SIG-M5 treated with dmso at 0.1 percent for 504 hours (cell line): ENCODE measurements around the gene CACNA2D4.

ENCODE experiments used
- DNase-seq: peaks from one replicate; lab custom pipeline; 2025; ENCODE audit not compliant: unreplicated experiment; lab: John Stamatoyannopoulos, UW

Gene CACNA2D4

DNA sequence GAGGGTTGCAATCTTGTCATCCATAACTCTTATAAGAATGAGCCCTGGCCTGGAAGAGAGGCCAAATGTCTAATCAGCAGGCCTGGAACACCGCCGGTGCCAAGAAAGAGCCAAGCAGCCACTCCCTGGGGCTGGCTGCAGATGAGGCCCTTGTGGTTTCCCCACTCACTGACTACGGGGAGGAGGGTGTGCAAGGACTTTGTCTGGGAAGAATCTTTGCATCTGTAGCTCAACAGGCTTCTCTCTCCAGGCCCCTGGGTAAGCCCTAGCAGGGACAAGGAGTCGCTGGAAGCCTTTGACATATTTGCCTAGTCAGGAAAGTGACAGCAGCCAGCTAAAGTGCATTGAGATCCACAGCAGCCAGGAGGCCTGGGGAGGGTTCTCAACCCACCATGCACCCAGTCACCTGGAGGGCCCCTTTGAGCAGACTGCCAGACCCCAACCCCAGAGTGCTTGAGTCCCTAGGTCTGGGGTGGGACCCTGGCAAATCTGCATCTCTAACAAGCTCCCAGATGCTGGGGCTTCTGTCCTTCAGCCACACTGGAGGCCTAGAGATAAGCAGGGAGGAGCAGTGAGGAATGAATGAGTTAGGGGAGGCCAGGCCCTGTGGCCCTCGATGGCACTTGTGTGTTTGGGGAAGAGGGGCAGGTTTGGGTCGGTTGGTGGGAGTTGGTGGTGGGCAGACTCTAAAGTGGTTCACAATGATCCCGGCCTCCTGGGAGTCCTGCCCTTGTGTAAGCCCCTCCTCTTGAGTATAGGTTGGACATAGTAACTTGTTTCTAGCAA lies 112.0 kb downstream of the CACNA2D4 start:
- DNase-seq = no peak

DNA sequence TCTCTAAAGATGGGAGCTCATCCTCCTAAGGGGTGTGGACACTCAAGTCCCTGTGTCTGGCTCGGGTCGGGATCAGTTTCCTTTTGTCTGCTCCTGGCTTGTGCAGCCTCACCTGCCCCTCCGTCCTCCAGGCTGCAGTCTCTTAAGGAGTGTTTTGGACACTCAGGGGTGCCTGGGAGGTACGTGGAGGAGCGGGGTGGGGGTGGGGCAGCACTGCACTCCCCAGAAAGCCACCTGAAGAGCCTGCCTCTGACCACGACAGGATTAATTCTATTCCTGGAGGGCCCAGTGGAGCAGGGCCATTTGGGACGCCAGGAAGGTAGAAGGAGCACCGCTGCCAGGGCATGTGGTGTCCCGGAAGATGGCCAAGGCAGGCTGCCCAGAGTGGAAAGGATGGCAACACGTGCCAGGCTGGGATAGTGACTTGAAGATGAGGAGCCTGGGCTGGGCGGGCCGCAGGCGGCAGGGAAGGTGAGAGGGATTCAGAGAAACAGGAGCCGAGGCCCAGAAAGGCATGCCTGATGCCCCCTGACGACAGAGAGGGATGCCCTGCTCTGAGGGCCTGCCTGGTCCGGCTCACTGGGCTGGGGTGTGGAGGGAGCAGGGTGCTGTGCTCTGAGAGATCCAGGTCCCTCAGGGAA lies 112.9 kb downstream of the CACNA2D4 start:
- DNase-seq = no peak

DNA sequence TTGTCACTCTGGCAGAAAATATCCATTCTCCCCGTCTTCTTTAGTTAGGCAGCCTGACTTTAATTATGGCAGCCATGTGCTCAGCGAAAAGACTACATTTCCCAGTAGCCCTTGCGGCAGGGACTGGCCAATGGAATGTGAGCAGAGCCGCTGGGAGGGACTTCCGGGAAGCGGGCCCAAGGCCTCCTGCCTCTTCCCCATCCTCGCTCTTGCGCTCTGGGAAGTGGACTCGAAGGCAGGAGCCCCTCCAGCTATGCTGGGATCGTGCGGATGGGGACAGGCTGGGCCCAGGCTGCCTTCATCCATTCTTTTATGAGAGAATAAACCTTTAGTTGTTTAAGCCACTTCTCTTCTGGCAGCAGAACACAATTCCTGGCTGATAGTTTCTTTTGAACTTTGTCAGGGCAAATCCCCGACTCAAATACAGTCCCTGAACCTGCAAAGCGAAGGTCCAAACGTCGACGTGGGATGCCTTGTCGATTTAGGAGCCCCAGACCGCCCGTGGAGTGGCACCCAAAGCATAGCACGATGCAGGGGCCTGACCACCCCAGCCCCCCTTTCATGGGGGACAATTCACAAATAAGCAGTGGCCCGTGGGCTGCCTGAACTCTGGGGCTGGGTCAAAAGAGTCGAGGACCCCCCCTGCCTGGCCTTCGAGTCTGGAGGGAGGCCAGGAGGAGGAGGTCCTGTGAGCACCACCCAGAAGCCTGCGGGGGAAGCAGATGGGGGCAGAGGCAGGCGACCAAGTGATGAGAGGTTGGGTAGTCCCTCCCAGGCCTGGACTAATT lies 113.7 kb downstream of the CACNA2D4 start:
- peak; percentile 71 for DNase-seq

DNA sequence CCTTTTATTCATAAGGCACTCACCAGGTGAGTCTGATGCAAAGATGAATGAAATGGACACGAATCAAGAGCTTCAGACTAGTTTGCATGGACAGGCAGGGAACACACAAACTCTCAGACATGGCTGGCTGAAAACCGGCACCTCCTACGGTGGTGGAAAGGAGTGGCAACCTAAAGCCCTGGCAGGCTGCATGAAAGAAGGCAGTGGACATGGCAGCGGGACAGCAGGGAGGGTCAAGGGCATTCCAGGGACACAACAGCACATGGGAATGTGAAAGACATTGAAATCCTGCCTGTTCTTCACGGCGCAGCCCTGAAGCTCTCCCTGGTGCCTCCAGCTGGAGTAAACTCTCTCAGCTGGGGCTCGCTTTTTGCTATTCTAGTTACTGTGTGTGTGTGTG lies 114.7 kb downstream of the CACNA2D4 start:
- no peak for DNase-seq

DNA sequence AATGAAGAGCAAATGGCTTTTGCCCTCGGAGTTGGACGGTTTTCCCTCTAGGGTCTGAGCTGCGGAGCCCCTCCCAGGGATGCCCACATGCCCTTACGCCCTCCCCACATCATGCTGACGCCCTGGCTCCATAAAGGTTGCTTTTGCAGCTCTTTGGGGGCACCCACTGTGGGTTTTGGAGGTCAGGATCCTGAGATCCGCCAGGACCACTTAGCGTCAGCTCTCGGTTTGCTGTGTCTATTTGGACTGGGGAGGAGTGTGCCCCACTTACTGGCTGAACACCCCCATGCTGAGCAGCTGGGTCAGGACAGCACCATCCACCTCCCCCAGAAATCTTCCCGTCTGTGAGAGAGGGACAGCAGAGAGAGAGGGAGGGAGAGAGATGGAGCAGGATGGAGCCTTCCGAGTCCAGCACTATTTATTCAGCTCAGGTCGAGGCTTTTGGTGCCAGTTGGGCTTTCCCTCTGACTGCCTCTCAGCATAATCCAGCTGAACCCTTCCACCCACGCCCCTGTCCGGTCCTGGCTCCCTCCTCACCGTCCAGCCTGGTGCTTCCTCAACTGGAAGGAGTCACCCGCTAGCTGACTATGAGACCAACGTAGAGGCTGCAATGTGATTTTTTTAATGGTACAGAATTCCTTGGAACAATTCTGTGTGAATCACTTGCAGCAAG lies 117.0 kb downstream of the CACNA2D4 start:
- DNase-seq = no peak

DNA sequence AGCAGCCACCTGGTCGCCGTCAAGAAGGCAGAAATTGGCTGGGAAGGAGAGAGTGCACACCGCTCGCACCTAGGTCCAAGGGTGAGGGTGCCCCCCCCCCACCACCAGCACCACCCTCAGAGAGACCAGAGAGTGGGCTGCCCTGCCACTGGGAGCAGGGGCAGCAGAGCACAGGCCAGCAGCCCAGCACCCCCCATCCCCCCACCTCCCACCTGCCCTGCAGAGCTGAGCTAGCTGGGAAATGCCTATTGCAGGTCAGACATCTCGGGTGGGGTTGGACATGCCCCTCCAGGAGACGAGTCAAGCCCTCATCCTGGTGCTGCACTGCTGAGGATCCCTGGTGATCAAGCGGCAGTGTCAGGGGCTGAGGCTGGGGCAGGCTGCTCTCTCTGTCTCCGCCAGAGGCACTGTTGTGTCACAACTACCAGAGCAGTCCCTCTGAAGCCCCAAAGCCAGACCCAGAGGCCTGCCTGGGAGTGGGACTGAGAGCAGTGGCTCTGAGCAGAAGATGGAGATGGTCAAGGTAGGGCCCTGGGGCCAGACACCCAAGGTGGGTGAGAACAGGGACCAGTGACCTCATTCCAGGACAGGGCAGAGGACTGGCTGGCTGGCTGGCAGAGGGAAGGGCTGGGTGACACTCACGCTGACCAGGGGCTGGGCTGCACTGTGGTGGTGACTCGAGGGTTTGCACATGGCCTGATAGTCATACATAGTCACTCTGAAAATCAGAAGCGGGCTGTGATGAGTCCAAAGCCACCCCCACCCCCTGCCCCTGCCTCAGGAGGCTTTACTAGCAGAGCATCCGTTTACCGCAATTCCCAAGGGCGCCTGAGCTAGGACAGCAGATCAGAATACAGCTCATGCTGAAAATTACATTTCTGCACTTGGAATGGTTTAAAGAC lies 117.8 kb downstream of the CACNA2D4 start:
- peak; percentile 20 for DNase-seq

DNA sequence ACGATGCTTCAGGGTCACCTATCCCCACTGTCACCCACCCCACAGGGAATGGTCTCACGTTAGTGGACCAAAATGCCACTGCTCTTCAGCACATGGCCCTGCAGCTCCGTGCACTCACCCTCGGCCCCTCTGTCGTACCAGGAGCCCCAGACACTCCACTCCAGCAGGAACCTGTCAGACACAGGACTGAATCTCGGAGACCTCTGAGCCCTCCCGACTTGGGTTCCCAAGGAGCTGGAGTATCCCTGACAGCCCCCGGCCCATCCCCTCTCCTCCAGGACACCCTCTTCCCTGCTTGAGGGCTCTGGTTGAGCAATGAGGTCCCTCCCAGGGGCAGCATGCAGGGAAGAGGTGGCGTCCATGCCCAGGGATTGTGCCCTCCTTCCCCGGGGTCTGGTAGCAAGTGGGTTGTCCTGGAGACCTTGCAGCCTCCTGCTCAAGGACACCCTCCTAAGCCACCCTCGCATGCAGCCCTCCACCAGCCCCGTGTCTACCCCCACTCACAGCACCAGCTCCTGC lies 118.5 kb downstream of the CACNA2D4 start:
- no peak for DNase-seq

DNA sequence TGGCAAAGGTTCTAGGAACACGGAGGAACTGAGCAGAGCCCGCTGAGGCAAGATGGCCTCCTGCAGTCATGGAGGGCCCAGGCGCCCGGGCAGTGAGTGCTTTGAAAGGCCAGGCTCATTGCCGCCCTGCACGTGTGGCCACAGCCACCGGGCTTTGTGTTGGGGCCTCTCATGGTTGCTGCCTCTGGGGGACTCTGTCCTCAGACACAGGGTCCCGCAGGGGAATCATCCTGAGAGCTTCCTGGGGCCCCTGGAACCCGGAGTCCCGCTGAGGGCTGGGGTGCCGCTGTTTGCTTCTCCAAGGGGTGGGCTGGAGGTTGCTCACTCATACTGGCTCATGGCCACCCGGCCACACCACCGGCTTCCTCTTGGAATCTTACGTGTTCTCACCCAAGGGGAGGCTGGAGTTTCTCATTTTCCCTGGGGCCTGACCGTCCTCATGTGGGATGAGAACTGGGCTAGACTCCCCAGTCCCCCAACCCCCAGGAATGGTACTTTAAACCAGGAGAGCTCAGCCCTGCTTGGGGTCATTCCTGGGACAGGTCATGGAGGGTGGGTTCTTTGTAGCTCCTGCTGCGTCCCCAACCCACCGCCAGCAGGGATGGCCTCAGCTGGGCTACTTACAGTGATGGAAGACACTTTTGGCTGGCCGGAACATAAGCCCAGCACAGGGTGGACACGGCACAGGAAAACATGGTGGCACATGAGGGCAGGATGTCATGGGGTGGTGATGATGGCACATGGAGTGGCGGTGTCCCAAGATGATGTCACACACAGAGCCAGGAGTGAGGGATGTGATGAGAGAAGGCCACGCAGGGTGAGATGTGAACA lies 119.2 kb downstream of the CACNA2D4 start:
- DNase-seq = no peak

DNA sequence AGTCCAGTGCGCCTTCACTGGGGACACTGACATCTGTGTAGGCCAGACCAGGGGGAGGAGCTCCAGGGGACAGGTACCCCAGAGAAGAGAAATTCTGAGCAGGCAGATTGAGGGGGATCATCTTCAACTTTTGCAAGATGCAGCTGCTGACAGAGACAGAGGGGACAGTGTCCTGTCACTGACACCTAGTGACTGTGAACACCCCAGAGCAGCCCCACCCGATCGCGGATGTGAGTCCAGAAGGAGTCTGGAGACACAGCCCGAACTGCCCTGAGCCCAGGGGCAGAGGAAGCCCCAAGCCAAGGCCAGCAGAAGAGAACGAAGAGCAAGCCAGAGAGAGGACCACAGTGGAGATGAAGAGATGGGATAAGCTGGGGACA lies 119.8 kb downstream of the CACNA2D4 start:
- no peak for DNase-seq

DNA sequence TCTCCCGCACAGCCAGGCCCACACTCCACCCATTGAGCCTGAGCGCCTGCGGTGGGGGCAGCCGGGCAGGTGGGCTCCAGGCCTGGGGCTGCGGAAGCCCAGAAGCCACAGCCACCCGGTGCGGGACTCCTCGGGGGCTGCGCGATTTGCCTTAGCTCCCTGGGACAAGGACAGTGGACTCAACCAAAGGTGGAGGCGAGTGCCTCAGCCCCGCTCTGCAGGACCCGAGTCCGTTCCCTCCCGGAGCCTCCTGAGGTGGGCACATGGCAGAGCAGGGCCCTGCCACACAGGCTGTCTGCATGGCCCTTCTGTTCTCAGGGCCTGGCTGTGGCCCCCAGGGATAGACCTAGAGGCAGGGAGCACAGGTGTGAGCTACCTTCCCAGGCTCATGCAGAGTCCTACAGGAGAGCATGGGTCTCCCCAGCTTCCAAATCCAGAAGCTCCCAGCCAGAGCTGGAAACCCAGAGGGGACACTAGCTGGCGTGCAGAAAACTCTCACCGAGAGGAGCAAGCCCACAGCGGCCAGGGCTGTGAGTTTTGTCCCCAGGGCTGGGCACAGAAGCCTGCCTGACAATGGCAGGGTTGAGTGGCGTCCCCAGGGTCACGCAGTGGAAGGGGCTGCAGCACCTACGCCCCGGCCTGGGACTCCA lies 120.3 kb downstream of the CACNA2D4 start:
- no peak for DNase-seq

DNA sequence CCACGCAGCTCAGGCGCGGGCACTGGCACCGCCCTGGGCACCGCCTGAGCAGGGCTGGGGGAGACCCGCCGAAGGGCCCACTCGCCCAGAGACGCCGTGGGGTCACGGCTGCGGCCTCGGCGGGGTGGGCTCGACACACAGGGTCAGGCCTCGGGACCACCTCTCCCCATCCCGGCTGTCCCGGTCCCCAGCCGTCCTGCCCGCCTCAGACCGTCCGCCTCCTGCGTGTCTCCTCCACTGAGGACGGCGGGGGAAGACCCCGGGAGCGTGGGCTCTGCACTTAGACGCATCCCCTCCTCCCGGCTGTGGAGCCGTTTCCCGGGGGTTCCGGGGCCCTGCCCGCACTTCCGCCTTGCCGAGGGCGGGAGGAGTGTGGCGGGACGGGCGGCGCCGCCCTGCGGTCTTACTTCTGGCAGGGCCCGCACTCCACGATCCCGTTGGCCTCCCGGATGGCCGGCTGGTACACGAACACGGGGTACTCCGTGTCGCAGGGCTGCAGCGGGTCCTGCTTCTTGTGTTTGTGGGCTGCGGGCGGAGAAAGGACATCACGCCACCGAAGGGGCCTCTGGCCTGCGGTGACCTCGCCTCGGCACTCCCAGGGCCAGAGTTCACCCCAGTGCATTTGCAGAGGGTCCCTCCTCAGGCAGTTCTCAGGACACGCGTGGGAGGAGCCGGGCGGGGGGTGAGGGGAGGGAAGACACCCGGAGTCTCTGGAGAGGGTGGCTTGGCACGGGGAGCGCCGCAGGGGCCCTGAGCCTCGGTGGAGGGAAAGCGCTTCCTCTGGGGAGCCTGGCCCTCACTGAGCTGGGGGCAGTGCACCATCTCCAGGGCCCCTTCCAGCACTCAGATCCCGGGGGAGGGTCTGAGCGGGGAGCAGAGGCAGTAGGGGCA lies 121.2 kb downstream of the CACNA2D4 start:
- peak; percentile 52 for DNase-seq

DNA sequence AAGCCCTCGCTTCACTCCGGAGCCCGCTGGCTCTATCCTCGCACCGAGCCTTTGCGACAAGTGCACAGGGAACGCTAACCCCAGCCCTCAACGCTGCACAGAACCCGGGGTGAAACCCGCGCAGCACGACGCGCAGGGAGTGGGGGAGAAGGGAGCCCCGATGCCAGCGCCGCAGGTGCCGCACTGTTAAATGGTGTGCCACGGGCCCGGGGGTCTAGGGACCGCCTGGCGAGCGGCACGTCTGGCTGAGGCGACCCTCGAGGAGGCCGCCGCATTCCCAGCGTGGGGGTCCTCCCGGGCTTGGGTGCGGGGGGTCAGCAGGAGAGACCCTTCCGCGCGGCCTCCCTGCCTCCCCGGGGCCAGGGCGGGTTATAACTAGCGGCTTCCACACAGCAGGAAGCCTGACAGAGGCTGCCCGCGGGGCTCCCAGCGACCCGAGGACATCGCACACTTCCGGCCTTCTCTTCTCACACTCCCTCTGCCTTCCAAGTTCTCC lies 121.9 kb downstream of the CACNA2D4 start:
- DNase-seq = peak; percentile 60

DNA sequence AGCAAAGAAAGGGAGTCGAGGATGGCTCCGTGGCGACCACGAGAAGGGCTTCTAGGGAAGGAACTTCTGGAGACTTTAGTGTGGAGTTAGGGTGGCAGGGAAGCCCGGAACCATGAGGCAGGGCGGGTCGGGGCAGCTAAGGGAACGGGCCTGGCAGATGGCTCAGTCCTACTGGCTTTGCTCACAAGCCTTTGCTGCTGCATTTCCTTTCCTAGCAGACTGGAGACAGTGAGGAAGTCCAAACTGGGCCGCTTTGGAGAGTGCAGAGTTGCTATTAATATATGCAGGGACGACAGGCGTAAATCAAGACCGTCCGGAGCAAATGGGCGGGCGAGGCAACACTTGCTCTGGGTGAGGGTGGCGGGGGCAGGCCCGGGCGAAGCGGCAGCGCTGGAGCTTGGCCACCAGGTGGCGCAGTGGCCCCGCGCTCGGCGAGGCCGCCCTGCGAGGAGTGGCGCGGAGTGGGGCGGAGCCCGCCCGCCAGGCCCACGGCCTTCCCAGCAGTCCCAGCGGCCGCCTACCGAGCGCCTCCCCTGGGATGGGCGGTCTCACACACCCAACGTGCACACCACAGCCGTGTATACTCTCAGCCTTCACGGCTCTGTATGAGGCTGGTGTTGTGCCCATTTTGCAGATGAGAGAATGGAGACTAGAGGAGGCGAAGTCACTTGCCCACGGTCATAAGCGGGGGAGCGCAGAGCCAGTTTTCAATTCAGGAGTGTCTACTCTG lies 122.5 kb downstream of the CACNA2D4 start:
- peak; percentile 90 for DNase-seq

DNA sequence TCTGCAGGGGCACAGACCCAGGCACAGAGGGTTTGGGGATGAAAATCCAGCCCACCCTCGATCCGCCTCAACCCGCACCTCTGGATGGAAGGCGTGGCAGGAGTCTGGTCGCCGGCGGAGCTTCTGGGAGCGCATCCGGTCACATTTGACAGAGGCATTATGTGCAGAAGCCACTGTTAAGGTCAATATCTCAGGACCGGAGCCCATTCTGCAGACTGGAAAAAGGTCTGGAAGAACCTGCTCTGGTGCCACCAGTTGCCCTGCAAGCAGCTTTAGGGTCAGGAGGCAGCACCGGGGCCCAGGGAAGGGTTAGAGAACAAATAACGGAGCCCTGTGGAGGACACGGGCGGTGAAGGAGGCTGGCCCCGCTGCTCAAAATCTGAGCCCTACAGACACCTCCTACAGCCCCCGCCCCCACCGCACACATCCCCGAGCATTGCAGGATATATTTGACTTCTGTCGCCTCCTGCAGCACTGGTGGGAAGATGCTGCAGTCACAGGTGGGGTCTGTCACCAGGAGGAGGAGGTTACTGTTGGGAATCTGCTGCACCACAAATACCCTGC lies 123.1 kb downstream of the CACNA2D4 start:
- DNase-seq = no peak

DNA sequence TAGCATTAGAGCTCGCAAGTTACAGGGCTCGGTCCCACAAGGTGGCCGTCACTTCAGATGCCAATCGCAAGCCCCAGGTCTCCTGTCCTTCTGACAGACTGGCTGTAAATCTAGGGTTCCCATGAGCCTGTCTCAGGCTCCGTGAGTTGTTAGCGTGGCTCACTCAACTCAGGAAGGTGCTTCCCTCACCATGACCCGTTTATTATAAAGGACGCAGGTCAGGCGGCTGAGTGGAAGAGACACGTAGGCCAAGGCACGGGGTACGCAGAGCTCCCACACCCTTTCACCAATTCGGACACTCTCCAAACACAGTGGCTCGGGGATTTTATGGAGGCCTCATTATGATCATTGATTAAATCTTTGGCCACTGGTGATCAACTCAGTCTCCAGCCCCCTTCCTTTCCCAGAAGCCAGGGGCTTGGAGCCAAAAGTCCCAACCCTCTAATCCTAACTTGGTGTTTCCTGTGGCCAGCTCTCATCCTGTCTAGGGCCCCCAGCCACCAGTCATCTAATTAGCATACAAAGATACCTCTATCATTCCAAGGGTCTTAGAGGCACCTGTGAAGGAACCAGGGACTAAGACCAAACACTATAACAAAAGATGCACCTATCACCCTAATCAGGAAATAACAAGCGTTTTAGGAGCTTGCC lies 123.9 kb downstream of the CACNA2D4 start:
- no peak for DNase-seq
